T-helper 22 cell (primary cell): ENCODE measurements around the gene ATAD5.
A peak's percentile ranks its signal among the peaks of the same experiment; 100 is the strongest.
"Not testable (repeated sequence)": the region's sequence is repeated elsewhere in the genome, so short reads cannot be mapped to it uniquely, and the experiment has no call there.

Experiments
- DNase-seq: peaks from one replicate; pipeline ENCODE4 v3.0.0-alpha.2; 2020; ENCODE audit warnings: low read depth

The ATAD5 gene

GRCh38 chr17:30831663-30832437, at the start of gene ATAD5:
Gene ATAD5 (plus strand): TSS chr17:30831966. CDS start chr17:30832348, 382 bp downstream.
- peak; percentile 81 for DNase-seq

- no peak for DNase-seq
These were observed 49.6 kb upstream of the ATAD5 start for GRCh38 chr17:30782206-30782605.

- no peak for DNase-seq
These were observed 42.8 kb upstream of the ATAD5 start for GRCh38 chr17:30788918-30789317.

- no peak for DNase-seq
These were observed 41.5 kb upstream of the ATAD5 start for GRCh38 chr17:30790279-30790678.

GRCh38 chr17:30793282-30793977, 38.3 kb upstream of the ATAD5 start:
- no peak for DNase-seq

GRCh38 chr17:30794372-30794771, 37.4 kb upstream of the ATAD5 start:
- DNase-seq: no peak

GRCh38 chr17:30796016-30796415, 35.8 kb upstream of the ATAD5 start:
- no peak for DNase-seq

- no peak for DNase-seq
These were observed 30.1 kb upstream of the ATAD5 start for GRCh38 chr17:30801671-30802070.

- DNase-seq: no peak
These were observed 25.8 kb upstream of the ATAD5 start for GRCh38 chr17:30805944-30806456.

- DNase-seq: no peak
These were observed 23.9 kb upstream of the ATAD5 start for GRCh38 chr17:30807896-30808295.

GRCh38 chr17:30808785-30809286, 22.9 kb upstream of the ATAD5 start:
- DNase-seq: peak; percentile 21

GRCh38 chr17:30809867-30810266, 21.9 kb upstream of the ATAD5 start:
- DNase-seq: no peak

- no peak for DNase-seq
These were observed 19.3 kb upstream of the ATAD5 start for GRCh38 chr17:30812218-30813177.

GRCh38 chr17:30814236-30814635, 17.5 kb upstream of the ATAD5 start:
- DNase-seq: not testable (repeated sequence)

- not testable (repeated sequence) for DNase-seq
These were observed 16.9 kb upstream of the ATAD5 start for GRCh38 chr17:30814860-30815259.

GRCh38 chr17:30816165-30816564, 15.6 kb upstream of the ATAD5 start:
- no peak for DNase-seq

GRCh38 chr17:30819971-30820705, 11.6 kb upstream of the ATAD5 start:
- no peak for DNase-seq

- DNase-seq: no peak
These were observed 9.7 kb upstream of the ATAD5 start for GRCh38 chr17:30821871-30822723.

- DNase-seq: not testable (repeated sequence)
These were observed 8.8 kb upstream of the ATAD5 start for GRCh38 chr17:30822919-30823318.

GRCh38 chr17:30823421-30823820, 8.3 kb upstream of the ATAD5 start:
- no peak for DNase-seq
